Chondrocyte (in vitro differentiated cells): ENCODE data around the gene UNC5A. TPM values are rescaled to one million over a fixed set of nuclear protein-coding genes. Genes with fewer than 3 reads are reported as not detected.

Source experiments
- DNase-seq: peaks from one replicate; pipeline ENCODE4 v3.0.0; 2021; ENCODE audit warnings: mixed read lengths, low spot score
- H3K27ac Mint-ChIP-seq: one replicate; pipeline ENCODE4 v1.8.0; 2021; ENCODE audit warnings: mild to moderate bottlenecking, moderate library complexity, mixed read lengths; ENCODE audit not compliant: unreplicated experiment
- H3K27me3 Mint-ChIP-seq: 2 replicates; pipeline ENCODE4 v1.8.0; 2021; ENCODE audit warnings: low read depth, mixed read lengths
- H3K36me3 Mint-ChIP-seq: 2 replicates; pipeline ENCODE4 v1.8.0; 2021; ENCODE audit warnings: low read depth, mixed read lengths
- H3K4me1 Mint-ChIP-seq: 2 replicates; pipeline ENCODE4 v1.8.0; 2021; ENCODE audit warnings: low read depth, mild to moderate bottlenecking, mixed read lengths
- H3K4me3 Mint-ChIP-seq: one replicate; pipeline ENCODE4 v1.8.0; 2021; ENCODE audit warnings: mild to moderate bottlenecking, moderate library complexity, mixed read lengths; ENCODE audit not compliant: unreplicated experiment
- H3K9me3 Mint-ChIP-seq: 2 replicates; pipeline ENCODE4 v1.8.0; 2021; ENCODE audit warnings: low read depth, mixed read lengths
- total RNA-seq: library from RNA; stranded (reverse); gene quantifications from 3 replicates; pipeline ENCODE4 v1.2.1, GENCODE V29; 2021
- TF ChIP-seq, protein P1 (sequence below): fragments of 200-600 bp; sonication (generic); IDR thresholded peaks from 2 replicates; pipeline ENCODE4 v1.5.0; 2021; ENCODE audit warnings: antibody characterized with exemption, mild to moderate bottlenecking, moderate library complexity

The UNC5A gene
- total RNA-seq, 1 donor from 2014 or later: 0.15 TPM

DNA sequence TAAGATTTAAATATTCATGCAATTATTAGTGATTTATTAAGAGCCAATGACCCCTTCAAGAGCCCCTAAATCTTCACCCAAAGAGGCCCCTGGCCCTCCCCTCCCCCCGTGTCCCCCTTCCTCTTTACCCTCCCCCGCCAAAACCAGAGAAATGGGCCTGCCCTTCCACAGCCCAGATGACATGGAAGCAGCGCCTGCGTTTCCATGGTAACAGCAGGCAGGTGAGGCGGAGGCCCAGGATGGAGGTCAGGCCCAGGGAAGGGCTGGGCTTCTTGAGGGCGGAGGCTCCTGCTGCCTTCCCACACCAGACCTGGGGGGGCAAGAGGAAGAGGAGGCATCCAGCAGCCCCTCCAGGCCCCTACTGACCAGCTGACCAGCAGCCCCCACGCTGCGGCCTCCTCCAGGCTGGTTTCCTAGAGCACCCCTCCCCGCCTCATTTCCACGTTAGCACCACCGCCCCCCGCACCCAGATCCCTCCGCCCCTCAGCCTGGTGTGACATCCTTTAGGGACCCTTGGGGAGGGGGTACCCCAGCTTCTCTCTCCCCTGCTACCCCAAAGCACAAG, 37.4 kb downstream of the UNC5A start:
- no peak for DNase-seq
- H3K9me3 Mint-ChIP-seq: no peaks in the 10 kb centered on the region
- TF ChIP-seq, protein P1, sequence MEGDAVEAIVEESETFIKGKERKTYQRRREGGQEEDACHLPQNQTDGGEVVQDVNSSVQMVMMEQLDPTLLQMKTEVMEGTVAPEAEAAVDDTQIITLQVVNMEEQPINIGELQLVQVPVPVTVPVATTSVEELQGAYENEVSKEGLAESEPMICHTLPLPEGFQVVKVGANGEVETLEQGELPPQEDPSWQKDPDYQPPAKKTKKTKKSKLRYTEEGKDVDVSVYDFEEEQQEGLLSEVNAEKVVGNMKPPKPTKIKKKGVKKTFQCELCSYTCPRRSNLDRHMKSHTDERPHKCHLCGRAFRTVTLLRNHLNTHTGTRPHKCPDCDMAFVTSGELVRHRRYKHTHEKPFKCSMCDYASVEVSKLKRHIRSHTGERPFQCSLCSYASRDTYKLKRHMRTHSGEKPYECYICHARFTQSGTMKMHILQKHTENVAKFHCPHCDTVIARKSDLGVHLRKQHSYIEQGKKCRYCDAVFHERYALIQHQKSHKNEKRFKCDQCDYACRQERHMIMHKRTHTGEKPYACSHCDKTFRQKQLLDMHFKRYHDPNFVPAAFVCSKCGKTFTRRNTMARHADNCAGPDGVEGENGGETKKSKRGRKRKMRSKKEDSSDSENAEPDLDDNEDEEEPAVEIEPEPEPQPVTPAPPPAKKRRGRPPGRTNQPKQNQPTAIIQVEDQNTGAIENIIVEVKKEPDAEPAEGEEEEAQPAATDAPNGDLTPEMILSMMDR: no peak
- no peaks in the 10 kb centered on the region for H3K36me3 Mint-ChIP-seq
- H3K4me3 Mint-ChIP-seq: no peak overlapping the region
- no peak overlapping the region for H3K27ac Mint-ChIP-seq
- H3K4me1 Mint-ChIP-seq: peaks cover 4% of the 10 kb centered on the region
- H3K27me3 Mint-ChIP-seq: peaks cover 26% of the 10 kb centered on the region

DNA sequence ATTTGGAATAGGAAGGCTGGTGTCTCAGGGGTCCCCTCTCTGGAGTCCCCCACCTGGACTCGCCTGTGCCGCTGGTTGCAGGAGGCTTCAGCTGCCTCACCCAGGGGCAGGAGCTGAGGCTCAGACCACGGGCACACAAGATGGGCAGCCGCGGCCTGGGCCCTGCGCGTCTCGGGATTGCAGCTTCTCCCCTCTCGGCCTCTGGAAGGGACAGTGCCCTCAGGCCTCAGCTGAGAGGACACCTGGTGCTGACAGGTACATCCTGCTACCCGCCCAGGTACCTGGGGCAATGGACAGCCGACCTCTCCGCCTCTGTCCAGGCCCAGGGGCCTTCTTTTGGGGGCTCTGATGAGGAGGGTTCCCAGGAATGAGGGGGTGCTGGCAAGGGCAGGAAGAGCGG, 38.3 kb downstream of the UNC5A start:
- Mint-ChIP-seq H3K27ac (no peak overlapping the region), H3K4me1 (peaks cover 4% of the 10 kb centered on the region), H3K4me3 (no peak overlapping the region), H3K36me3 (no peaks in the 10 kb centered on the region), H3K27me3 (peaks cover 25% of the 10 kb centered on the region), H3K9me3 (no peaks in the 10 kb centered on the region)
- TF ChIP-seq, protein P1: no peak
- DNase-seq: no peak

DNA sequence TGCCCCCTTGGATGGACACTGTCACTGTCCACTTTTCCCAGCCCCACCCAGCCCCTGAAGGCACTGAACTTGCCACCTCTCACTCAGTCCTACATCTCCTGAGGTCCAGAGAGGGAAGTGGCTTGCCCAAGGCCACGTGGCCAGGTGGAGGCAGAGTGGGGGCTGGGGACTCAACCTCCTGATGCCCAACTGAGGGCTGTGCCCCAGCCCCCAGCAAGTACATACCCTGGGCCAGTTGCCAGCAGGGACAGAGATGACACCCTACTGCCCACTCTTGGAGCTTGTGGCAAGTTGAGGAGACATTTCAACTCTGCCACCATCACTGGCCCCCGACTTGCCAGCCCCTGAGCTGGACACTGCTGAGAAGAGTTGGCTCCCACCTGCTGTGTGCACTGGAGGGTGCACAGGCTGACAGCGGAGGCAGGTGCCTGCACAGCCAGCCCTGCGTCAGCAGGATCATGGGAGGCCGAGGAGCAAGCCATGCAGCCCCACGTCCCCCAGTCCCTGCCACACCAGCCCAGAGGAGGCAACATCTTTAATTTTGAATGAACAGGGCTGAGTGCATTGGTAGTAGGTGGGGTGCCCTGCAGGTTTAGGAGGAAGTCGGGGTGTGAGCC, 39.4 kb downstream of the UNC5A start:
- TF ChIP-seq, protein P1: no peak
- H3K36me3 Mint-ChIP-seq: no peaks in the 10 kb centered on the region
- peaks cover 4% of the 10 kb centered on the region for H3K4me1 Mint-ChIP-seq
- no peak overlapping the region for H3K27ac Mint-ChIP-seq
- DNase-seq: no peak
- H3K4me3 Mint-ChIP-seq: no peak overlapping the region
- H3K9me3 Mint-ChIP-seq: no peaks in the 10 kb centered on the region
- H3K27me3 Mint-ChIP-seq: peaks cover 27% of the 10 kb centered on the region

DNA sequence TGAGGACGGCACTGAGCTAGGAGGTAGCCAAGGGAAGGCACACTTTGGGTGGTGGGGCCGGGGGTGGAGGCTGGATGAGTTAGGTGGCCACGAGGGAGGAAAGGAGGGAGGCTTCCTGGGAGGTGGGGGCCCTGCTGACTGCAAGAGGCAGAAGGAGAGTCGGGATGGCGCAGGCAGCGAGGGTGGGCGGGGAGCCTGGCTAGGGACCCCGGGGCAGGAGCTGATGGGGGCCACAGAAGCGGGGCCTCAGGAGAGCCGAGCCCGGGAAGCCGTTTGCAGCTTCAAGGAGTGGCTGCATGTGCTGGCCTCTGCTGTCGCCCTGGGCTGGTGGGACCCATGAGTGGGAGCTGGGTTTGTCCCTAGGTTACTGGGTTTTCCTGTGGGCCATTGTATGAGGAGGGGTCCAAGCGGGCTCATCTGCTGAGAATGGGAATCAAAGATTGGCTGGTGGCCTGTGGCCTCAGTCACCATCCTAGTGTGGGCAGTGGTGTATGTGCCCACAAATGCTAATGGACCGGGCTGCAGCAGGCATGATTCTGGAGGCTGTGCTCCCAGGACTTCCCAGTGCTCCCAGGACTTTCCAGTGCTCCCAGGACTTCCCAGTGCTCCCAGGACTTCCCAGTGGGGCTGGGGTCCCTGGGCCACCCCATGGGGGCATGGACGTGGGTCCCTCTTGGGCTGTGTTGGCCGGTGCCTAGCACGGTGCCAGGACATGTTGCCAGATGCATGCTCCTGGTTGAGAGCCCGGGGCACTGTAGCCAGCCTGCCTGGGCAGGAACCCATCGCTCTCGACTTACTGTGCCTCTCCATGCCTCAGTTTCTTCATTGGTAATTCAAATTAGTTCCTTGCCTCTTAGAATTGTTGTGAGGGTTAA, 40.2 kb downstream of the UNC5A start:
- no peak for DNase-seq
- no peak overlapping the region for H3K27ac Mint-ChIP-seq
- no peaks in the 10 kb centered on the region for H3K36me3 Mint-ChIP-seq
- H3K4me3 Mint-ChIP-seq: no peak overlapping the region
- H3K4me1 Mint-ChIP-seq: no peaks in the 10 kb centered on the region
- peaks cover 22% of the 10 kb centered on the region for H3K27me3 Mint-ChIP-seq
- H3K9me3 Mint-ChIP-seq: no peaks in the 10 kb centered on the region
- TF ChIP-seq, protein P1: no peak

DNA sequence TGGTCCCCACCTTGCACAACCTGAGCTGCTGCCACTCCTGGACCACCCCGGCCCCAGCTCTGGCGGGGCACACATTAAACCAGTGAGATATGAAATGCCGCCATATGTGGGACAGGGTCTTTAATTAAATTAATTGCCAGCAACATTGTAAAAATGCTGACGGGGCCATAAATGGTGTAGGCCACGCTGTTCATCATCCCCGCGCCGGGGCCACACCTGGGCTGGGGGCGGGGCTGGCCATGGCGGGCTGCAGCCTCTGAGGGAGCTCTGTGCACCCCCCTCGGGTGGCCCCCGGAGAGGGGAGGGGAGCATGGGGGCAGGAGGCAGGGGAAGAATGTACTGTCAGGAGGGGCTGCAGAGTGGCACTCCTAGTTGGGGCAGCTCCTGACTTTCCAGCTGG, 41.0 kb downstream of the UNC5A start:
- Mint-ChIP-seq H3K4me3 (no peak overlapping the region), H3K4me1 (no peaks in the 10 kb centered on the region), H3K27me3 (peaks cover 17% of the 10 kb centered on the region), H3K9me3 (no peaks in the 10 kb centered on the region), H3K36me3 (no peaks in the 10 kb centered on the region), H3K27ac (no peak overlapping the region)
- DNase-seq: no peak
- TF ChIP-seq, protein P1: no peak
